Trophoblast cell (in vitro differentiated cells and primary cell): Measurements from ENCODE around the gene QPRT.

Experiments
- DNase-seq, 2 donors: peaks; one replicate each; pipeline ENCODE4 v3.0.0-alpha.2; 2016
- H2AFZ ChIP-seq: 2 replicates; pipeline ENCODE4 v1.6.1; 2013; ENCODE audit warnings: low read length, moderate library complexity, mild to moderate bottlenecking; ENCODE audit not compliant: insufficient read depth, poor library complexity
- H2AK5ac ChIP-seq: 2 replicates; pipeline ENCODE4 v1.6.1; 2013; ENCODE audit warnings: mild to moderate bottlenecking, low read length
- H2BK120ac ChIP-seq: 2 replicates; pipeline ENCODE4 v1.6.1; 2013; ENCODE audit warnings: low read length, mild to moderate bottlenecking, moderate library complexity; ENCODE audit not compliant: insufficient read depth, poor library complexity
- H2BK12ac ChIP-seq: 2 replicates; pipeline ENCODE4 v1.6.1; 2013; ENCODE audit warnings: mild to moderate bottlenecking, low read length, moderate library complexity
- H2BK5ac ChIP-seq: 2 replicates; pipeline ENCODE4 v1.6.1; 2013; ENCODE audit warnings: low read length, low read depth, moderate library complexity, mild to moderate bottlenecking; ENCODE audit not compliant: poor library complexity
- H3K14ac ChIP-seq: 2 replicates; pipeline ENCODE4 v1.6.1; 2013; ENCODE audit warnings: mild to moderate bottlenecking, low read length
- H3K18ac ChIP-seq: 2 replicates; pipeline ENCODE4 v1.6.1; 2013; ENCODE audit warnings: mild to moderate bottlenecking, low read length
- H3K23ac ChIP-seq: 2 replicates; pipeline ENCODE4 v1.6.1; 2013; ENCODE audit warnings: low read length
- H3K27ac ChIP-seq: 2 replicates; pipeline ENCODE4 v1.5.1; 2013; ENCODE audit warnings: low read depth, mild to moderate bottlenecking, inconsistent platforms, low read length, moderate library complexity
- H3K27me3 ChIP-seq: 2 replicates; pipeline ENCODE4 v1.6.1; 2013; ENCODE audit warnings: inconsistent platforms, mild to moderate bottlenecking, low read length, moderate library complexity; ENCODE audit not compliant: insufficient read depth
- H3K36me3 ChIP-seq, 2 experiments: 1 replicate in 1 of 2; 2 replicates in 1 of 2; pipeline ENCODE4 v1.6.1; 2013; ENCODE audit warnings: low read length in 2 of 2, mild to moderate bottlenecking in 2 of 2, moderate library complexity in 1 of 2; ENCODE audit not compliant: insufficient read depth in 2 of 2, control insufficient read depth in 1 of 2
- H3K4ac ChIP-seq: 2 replicates; pipeline ENCODE4 v1.6.1; 2013; ENCODE audit warnings: low read depth, mild to moderate bottlenecking, low read length, moderate library complexity
- H3K4me1 ChIP-seq, 2 experiments: 1 replicate in 1 of 2; 2 replicates in 1 of 2; pipeline ENCODE4 v1.6.1; 2013; ENCODE audit warnings: low read length in 2 of 2, mild to moderate bottlenecking in 2 of 2, moderate library complexity in 1 of 2; ENCODE audit not compliant: insufficient read depth in 2 of 2, control insufficient read depth in 1 of 2
- H3K4me2 ChIP-seq: 2 replicates; pipeline ENCODE4 v1.6.1; 2013; ENCODE audit warnings: inconsistent platforms, mild to moderate bottlenecking, low read length, moderate library complexity
- H3K4me3 ChIP-seq: 2 replicates; pipeline ENCODE4 v1.5.1; 2013; ENCODE audit warnings: mild to moderate bottlenecking, low read depth, low read length, inconsistent platforms
- H3K79me1 ChIP-seq: one replicate; pipeline ENCODE4 v1.6.1; 2013; ENCODE audit warnings: low read length
- H3K79me2 ChIP-seq: 2 replicates; pipeline ENCODE4 v1.6.1; 2013; ENCODE audit warnings: low read length, mild to moderate bottlenecking; ENCODE audit not compliant: control insufficient read depth, insufficient read depth, poor library complexity
- H3K9ac ChIP-seq: 2 replicates; pipeline ENCODE4 v1.6.1; 2013; ENCODE audit warnings: mild to moderate bottlenecking, low read length
- H3K9me3 ChIP-seq: 2 replicates; pipeline ENCODE4 v1.6.1; 2013; ENCODE audit warnings: low read depth, mild to moderate bottlenecking, control low read depth, inconsistent platforms, low read length; ENCODE audit not compliant: insufficient read depth
- H4K12ac ChIP-seq: 2 replicates; pipeline ENCODE4 v1.6.1; 2013; ENCODE audit warnings: low read depth, mild to moderate bottlenecking, low read length, moderate library complexity
- H4K8ac ChIP-seq: 2 replicates; pipeline ENCODE4 v1.6.1; 2013; ENCODE audit warnings: low read depth, mild to moderate bottlenecking, low read length, moderate library complexity
- H4K91ac ChIP-seq: one replicate; pipeline ENCODE4 v1.6.1; 2013; ENCODE audit warnings: low read depth, mild to moderate bottlenecking, low read length, moderate library complexity
- WGBS: extraction: QIAGEN DNeasy Blood & Tissue Kit; methylation state at CpG from one replicate; pipeline ENCODE4 v1.1.7; 2013; ENCODE audit warnings: missing lambda C conversion rate; ENCODE audit not compliant: insufficient read length, insufficient coverage; ENCODE audit errors: extremely low coverage; 5-methylcytosine and 5-hydroxymethylcytosine counted together

Gene QPRT

GRCh38 chr16:29698042-29698441, 19.1 kb downstream of the QPRT start:
- H2AFZ ChIP-seq, result no peak overlapping the region
- no peak overlapping the region for H4K8ac ChIP-seq
- H3K79me1 ChIP-seq, result no peaks in the 10 kb centered on the region
- H3K27ac ChIP-seq, result no peak overlapping the region
- H3K4me3 ChIP-seq, result no peak overlapping the region
- H4K91ac ChIP-seq, result no peak overlapping the region
- H3K4me1 ChIP-seq, result peaks cover 2 to 5% of the 10 kb centered on the region in 2 experiments
- no peaks in the 10 kb centered on the region for H3K27me3 ChIP-seq
- H3K79me2 ChIP-seq, result no peaks in the 10 kb centered on the region
- peaks cover 30 to 31% of the 10 kb centered on the region in 2 experiments for H3K36me3 ChIP-seq
- no peak for DNase-seq
- no peak overlapping the region for H3K18ac ChIP-seq
- no peak overlapping the region for H3K4me2 ChIP-seq
- H2BK5ac ChIP-seq, result no peak overlapping the region
- no peak overlapping the region for H3K14ac ChIP-seq
- H2AK5ac ChIP-seq, result no peak overlapping the region
- WGBS, result no CpG with 5 or more reads among the region's 2 CpGs
- no peak overlapping the region for H3K23ac ChIP-seq
- no peak overlapping the region for H2BK12ac ChIP-seq
- H3K9me3 ChIP-seq, result peaks cover 6% of the 10 kb centered on the region
- no peak overlapping the region for H3K9ac ChIP-seq
- no peak overlapping the region for H4K12ac ChIP-seq
- H3K4ac ChIP-seq, result no peak overlapping the region
- no peak overlapping the region for H2BK120ac ChIP-seq

DNA sequence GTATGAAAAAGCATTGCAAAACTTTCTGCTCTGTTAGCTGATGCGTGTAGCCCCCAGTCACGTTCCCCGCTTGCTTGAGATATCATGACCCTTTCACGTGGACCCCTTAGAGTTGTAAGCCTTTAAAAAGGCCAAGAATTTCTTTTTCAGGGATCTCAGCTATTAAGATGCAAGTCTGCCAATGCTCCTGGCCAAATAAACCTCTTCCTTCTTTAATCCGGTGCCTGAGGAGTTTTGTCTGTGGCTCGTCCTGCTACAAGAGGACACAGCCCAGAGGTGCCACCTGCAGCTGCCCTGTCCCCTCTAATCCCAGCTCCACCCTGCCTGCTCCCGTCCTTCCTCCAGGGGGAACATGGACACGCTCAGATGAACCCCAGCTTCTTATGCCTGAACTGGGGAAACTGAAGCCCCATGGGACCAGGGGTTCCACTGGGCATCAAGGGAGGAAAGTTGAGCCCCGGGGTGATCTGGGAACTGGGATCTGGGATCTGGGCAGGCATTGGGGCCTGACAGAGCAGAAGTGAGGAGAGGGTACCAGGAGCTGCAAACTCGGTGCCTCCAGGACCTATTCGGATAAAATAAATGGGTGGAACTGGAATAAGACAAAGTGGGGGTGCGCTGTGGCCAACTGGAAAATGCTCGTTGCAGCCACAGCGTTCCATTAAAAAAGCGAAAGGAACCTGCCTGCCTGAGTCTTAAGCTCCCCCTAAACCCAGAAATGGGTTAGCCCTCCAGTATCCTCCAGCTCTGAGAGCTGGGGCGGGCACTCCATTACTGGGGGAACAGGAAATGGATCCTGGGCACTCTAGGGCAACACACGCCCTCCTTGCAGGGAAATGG, 19.7 kb downstream of the QPRT start:
- H3K4me2 ChIP-seq, result no peak overlapping the region
- H4K8ac ChIP-seq, result no peak overlapping the region
- H2AK5ac ChIP-seq, result no peak overlapping the region
- peaks cover 2 to 5% of the 10 kb centered on the region in 2 experiments for H3K4me1 ChIP-seq
- H4K91ac ChIP-seq, result no peak overlapping the region
- H3K9ac ChIP-seq, result no peak overlapping the region
- DNase-seq, result no peak
- no peak overlapping the region for H3K14ac ChIP-seq
- H2BK5ac ChIP-seq, result no peak overlapping the region
- H3K4ac ChIP-seq, result no peak overlapping the region
- no peak overlapping the region for H2BK12ac ChIP-seq
- WGBS, result no CpG with 5 or more reads among the region's 17 CpGs
- H4K12ac ChIP-seq, result no peak overlapping the region
- H3K79me2 ChIP-seq, result no peaks in the 10 kb centered on the region
- H2BK120ac ChIP-seq, result no peak overlapping the region
- H3K27ac ChIP-seq, result no peak overlapping the region
- H3K9me3 ChIP-seq, result peaks cover 6% of the 10 kb centered on the region
- H3K36me3 ChIP-seq, result peaks cover 30 to 31% of the 10 kb centered on the region in 2 experiments
- H3K18ac ChIP-seq, result no peak overlapping the region
- H2AFZ ChIP-seq, result no peak overlapping the region
- H3K79me1 ChIP-seq, result no peaks in the 10 kb centered on the region
- H3K27me3 ChIP-seq, result no peaks in the 10 kb centered on the region
- H3K23ac ChIP-seq, result no peak overlapping the region
- H3K4me3 ChIP-seq, result no peak overlapping the region

DNA sequence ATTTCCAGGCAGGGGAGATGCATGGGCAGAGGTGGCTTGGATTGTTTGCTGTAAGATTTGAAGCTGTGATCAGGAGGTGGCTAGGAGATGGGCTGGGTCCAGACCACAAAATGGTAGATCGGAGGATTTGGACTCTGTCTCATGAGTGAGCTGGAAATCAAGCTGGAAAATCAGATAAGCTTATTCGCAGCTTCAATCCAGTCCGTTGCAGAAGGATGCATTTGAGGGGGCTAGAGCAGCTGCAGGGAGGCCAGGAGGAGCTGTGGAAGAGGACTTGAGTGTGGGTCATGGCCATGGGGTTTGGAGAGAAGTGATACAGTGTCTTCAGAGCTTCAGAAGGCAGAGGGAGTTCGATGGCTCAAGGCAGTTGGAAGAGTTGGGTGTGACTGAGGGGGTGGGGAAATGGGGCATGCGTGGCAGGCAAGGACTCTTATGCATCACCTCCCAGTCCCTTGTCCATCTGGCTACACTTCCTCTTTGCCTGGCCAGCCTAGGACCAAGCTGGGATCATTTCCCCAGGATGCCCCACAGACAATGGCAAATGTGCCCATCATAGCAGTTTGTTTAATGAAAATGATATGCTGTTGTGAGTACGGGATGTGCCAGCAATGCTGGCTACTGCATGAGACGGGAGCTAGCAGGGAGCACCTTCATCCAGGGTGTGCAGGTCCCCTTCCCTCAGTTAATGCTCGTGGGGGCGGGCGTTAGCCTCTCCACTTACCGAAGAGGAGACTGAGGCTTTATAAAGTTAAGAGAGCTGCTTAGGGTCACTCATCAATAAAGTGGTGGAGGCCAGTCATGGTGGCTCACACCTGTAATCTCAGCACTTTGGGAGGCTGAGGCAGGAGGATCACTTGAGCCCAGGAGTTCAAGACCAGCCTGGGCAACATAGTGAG, 20.6 kb downstream of the QPRT start:
- Histone ChIP-seq H2BK120ac (no peak overlapping the region), H3K36me3 (peaks cover 28 to 29% of the 10 kb centered on the region in 2 experiments), H3K4me3 (no peak overlapping the region), H3K27me3 (no peaks in the 10 kb centered on the region), H3K9me3 (peaks cover 6% of the 10 kb centered on the region), H3K79me1 (no peaks in the 10 kb centered on the region), H2AK5ac (no peak overlapping the region), H3K27ac (no peak overlapping the region), H3K18ac (no peak overlapping the region), H4K8ac (no peak overlapping the region), H2BK12ac (no peak overlapping the region), H3K23ac (no peak overlapping the region), H2AFZ (no peak overlapping the region), H3K4ac (no peak overlapping the region), H3K14ac (no peak overlapping the region), H3K9ac (no peak overlapping the region), H2BK5ac (no peak overlapping the region), H3K4me1 (peaks cover 2 to 5% of the 10 kb centered on the region in 2 experiments), H3K4me2 (no peak overlapping the region), H4K91ac (no peak overlapping the region), H4K12ac (peak overlapping the region; percentile 2), H3K79me2 (no peaks in the 10 kb centered on the region)
- no CpG with 5 or more reads among the region's 11 CpGs for WGBS
- no peak for DNase-seq

- WGBS, result no CpG with 5 or more reads among the region's 14 CpGs
- peaks cover 6% of the 10 kb centered on the region for H3K9me3 ChIP-seq
Observed at GRCh38 chr16:29700253-29700987, 21.4 kb downstream of the QPRT start.

More at GRCh38 chr16:29700253-29700987, 21.4 kb downstream of the QPRT start:
- Histone ChIP-seq H3K4me2 (peak overlapping the region; percentile 16), H3K14ac (no peak overlapping the region), H2BK5ac (no peak overlapping the region), H3K4me3 (no peak overlapping the region), H3K4me1 (peaks cover 0 to 2% of the 10 kb centered on the region in 2 experiments), H4K91ac (no peak overlapping the region), H2AFZ (no peak overlapping the region), H3K9ac (no peak overlapping the region), H3K27me3 (no peaks in the 10 kb centered on the region), H4K12ac (no peak overlapping the region), H2BK12ac (no peak overlapping the region), H4K8ac (no peak overlapping the region), H3K79me1 (no peaks in the 10 kb centered on the region), H3K36me3 (peaks cover 22% of the 10 kb centered on the region in 2 experiments), H3K79me2 (no peaks in the 10 kb centered on the region), H3K4ac (no peak overlapping the region), H3K23ac (no peak overlapping the region), H3K27ac (no peak overlapping the region), H2AK5ac (no peak overlapping the region), H2BK120ac (no peak overlapping the region), H3K18ac (no peak overlapping the region)
- DNase-seq, result peak; percentile 82 to 93
